ENCODE data around the gene FUT7. TPM values are rescaled to one million over a fixed set of nuclear protein-coding genes. Genes with fewer than 3 reads are reported as not detected.
"Not testable (repeated sequence)": the region's sequence is repeated elsewhere in the genome, so short reads cannot be mapped to it uniquely, and the experiment has no call there.

The FUT7 gene
- total and polyA plus RNA-seq, 2 experiments from 2014 or later = not detected

DNA sequence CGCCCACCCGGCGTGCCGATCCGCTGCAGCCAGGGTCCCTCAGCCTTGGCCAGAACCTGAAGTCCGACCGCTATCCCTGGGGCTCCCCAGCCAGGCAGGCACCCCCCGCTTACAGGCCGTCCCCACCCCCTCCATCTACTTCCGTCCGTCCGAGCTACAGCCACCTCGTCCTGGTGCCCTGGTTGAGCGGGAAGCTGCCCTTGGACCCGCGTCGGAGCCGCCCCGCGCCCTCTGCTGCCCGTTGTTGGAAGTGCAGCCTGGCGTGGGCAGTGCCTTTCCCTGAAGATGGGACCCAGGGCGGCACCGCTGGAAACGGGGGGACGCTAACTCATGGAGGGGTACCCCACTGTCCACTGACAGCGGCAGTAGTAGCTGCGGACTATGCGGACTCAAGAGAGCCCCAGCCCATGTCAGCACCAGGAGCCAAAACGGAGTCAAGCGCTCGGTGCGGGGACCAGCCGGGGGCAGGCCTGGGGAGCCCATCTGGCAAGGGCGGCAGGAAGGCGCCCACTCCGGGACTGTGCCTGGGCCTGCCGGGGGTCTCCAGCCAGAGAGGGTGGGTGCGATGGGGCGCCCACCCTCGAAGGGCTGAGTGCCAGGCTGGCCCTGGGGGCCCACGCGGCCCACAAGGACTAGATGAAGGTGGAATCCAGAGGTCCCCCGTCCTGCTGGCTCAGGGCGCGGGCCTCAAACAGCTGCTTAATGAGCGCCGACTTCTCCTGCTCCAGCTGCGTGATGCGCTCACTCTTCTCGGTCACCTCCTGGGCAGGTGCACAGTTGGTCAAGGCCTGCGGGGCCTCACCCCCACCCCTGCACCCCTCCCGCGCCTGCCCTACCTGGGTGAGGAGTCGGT, 32.4 kb upstream of the FUT7 start:
- TF ChIP-seq, protein P1, sequence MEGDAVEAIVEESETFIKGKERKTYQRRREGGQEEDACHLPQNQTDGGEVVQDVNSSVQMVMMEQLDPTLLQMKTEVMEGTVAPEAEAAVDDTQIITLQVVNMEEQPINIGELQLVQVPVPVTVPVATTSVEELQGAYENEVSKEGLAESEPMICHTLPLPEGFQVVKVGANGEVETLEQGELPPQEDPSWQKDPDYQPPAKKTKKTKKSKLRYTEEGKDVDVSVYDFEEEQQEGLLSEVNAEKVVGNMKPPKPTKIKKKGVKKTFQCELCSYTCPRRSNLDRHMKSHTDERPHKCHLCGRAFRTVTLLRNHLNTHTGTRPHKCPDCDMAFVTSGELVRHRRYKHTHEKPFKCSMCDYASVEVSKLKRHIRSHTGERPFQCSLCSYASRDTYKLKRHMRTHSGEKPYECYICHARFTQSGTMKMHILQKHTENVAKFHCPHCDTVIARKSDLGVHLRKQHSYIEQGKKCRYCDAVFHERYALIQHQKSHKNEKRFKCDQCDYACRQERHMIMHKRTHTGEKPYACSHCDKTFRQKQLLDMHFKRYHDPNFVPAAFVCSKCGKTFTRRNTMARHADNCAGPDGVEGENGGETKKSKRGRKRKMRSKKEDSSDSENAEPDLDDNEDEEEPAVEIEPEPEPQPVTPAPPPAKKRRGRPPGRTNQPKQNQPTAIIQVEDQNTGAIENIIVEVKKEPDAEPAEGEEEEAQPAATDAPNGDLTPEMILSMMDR (IDR thresholded peaks at IDR 0.05; ENCODE audit: low read depth, low read length) = peak; percentile 93
- no peaks in the 10 kb centered on the region for H3K36me3 ChIP-seq
- H3K27ac ChIP-seq = no peak overlapping the region
- H3K9me3 ChIP-seq (ENCODE audit: low read depth) = no peaks in the 10 kb centered on the region
- H3K27me3 ChIP-seq = peaks cover 2% of the 10 kb centered on the region
- no peaks in the 10 kb centered on the region for H3K4me1 ChIP-seq (ENCODE audit: low read depth)
- H3K4me3 ChIP-seq = no peak overlapping the region
- DNase-seq (ENCODE audit: low read depth in 1 of 2, low spot score in 1 of 2) = peak; percentile 58 to 67

DNA sequence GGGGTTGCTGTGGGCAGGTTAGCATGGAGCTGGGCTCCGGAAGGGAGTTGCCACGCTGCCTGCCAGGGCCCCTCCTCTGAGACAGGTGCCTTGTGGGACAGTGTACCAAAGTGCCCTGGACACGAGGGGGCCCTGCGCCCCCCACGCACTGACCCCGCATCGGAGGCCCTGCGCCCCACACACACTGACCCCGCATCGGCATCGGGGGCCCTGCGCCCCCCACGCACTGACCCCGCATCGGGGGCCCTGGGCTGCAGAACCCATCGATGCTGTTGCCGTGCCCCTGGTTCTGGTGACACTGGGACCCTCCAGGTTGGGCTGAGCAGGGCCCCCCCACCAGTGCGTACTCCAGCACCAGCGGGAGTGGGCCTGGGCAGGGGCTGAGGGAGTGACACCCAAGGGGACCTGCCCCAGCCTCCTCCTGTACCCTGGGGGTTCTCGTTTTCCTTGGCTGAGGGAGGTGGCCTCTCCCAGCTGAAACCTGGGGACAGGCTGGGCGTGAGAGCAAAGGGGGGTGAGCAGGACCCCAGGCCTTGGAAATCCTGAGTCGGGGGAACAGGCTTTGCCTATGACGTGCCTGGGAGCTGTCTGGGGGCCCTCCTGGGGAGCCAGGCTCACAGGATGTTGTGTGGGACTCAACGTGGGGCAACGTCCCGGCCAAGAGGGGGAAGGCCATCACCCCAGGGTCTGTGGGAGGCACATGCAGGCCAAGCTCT, 31.6 kb upstream of the FUT7 start:
- no peaks in the 10 kb centered on the region for H3K4me1 ChIP-seq (ENCODE audit: low read depth)
- no peaks in the 10 kb centered on the region for H3K9me3 ChIP-seq (ENCODE audit: low read depth)
- no peaks in the 10 kb centered on the region for H3K36me3 ChIP-seq
- no peak for DNase-seq (ENCODE audit: low read depth in 1 of 2, low spot score in 1 of 2)
- TF ChIP-seq, protein P1 (IDR thresholded peaks at IDR 0.05; ENCODE audit: low read depth, low read length) = no peak
- no peak overlapping the region for H3K4me3 ChIP-seq
- peaks cover 4% of the 10 kb centered on the region for H3K27me3 ChIP-seq
- no peak overlapping the region for H3K27ac ChIP-seq

DNA sequence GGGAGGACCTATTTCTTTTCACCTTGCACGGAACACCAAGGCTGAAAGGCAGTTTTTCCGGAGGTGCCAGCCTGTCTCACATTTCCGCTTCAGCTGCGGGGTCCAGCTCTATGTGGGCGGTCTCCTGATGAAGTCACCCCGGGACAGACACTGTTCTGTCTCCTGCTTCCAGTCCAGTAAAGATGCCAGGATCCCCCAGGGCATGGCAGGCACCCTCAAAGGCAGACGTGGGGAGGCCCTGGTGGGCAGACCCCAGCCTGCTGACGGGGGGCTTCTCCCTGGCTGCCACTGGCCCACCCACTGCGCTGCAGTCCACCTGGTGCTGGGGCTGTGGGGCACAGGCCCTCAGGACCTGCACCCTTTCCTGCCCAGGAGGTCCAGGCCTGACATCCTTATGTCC, 30.9 kb upstream of the FUT7 start:
- H3K9me3 ChIP-seq (ENCODE audit: low read depth); H3K27me3 ChIP-seq; H3K36me3 ChIP-seq; DNase-seq (ENCODE audit: low read depth in 1 of 2, low spot score in 1 of 2); H3K27ac ChIP-seq; H3K4me3 ChIP-seq; H3K4me1 ChIP-seq (ENCODE audit: low read depth): not testable (repeated sequence)

DNA sequence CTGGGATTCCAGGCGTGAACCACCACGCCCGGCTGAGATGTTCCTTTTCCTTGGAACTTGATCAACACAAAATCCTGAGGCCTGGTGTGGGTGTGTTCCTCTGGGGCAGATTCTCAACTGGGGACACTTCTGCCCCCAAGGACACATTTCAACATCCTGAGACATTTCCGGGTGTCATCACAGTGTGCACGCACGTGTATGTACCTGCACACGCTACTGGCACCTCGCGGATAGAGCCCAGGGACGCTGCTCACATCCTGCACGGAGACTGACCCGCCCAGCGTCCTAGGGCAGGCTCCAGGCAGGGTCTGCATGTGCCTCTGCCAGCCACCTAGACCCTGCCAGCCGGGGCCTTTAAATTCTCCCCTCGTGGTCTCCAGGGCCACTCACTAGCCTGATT, 30.5 kb upstream of the FUT7 start:
- no peak for DNase-seq (ENCODE audit: low read depth in 1 of 2, low spot score in 1 of 2)
- Histone ChIP-seq H3K36me3 (no peaks in the 10 kb centered on the region), H3K27me3 (peaks cover 7% of the 10 kb centered on the region), H3K27ac (no peak overlapping the region), H3K4me3 (no peak overlapping the region), H3K9me3 (ENCODE audit: low read depth) (no peaks in the 10 kb centered on the region), H3K4me1 (ENCODE audit: low read depth) (no peaks in the 10 kb centered on the region)
- TF ChIP-seq, protein P1 (IDR thresholded peaks at IDR 0.05; ENCODE audit: low read depth, low read length) = no peak

DNA sequence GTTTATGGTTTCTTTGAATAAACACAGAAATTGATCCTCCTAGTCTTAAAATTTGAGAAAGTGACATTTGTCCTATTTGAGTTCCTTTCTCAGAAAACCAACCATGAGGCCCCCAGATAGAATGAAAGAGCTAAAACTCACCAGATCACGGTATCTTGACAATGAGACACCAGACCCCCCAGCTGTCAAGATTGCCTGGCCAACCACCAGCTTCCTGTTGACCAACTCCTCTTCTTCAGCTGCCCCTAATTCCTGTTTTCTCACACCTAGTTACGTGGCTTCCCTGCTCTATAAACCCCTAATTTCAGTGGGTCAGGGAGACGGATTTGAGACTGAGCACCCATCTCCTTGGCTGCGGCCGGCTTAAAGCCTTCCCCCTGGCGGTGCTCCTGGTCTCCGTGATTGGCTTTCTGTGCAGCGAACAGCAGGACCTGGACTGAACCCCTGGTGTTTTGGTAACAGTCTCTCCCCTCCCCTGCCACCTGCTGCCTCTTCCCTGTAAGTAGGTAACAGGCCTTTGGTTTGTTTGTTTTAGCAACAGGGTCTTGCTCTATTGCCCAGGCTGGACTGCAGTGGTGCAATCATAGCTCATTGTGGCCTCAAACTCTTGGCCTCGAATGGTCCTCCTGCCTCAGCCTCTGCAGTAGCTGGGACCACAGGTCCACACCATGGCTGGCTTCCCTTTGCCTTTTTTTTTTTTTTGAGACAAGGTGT, 26.8 kb upstream of the FUT7 start:
- DNase-seq (ENCODE audit: low read depth in 1 of 2, low spot score in 1 of 2) = no peak
- Histone ChIP-seq H3K9me3 (ENCODE audit: low read depth) (no peaks in the 10 kb centered on the region), H3K36me3 (no peaks in the 10 kb centered on the region), H3K4me3 (no peak overlapping the region), H3K27me3 (peaks cover 39% of the 10 kb centered on the region), H3K4me1 (ENCODE audit: low read depth) (no peaks in the 10 kb centered on the region), H3K27ac (no peak overlapping the region)
- TF ChIP-seq, protein P1 (IDR thresholded peaks at IDR 0.05; ENCODE audit: low read depth, low read length) = no peak

All from cardiac muscle cell (in vitro differentiated cells and primary cell).